ENCODE measurements around the gene SLC22A23. TPM values are rescaled to one million over a fixed set of nuclear protein-coding genes. Genes with fewer than 3 reads are reported as not detected.

Gene SLC22A23
- total RNA-seq, 1 donor from 2014 or later: 0.05 TPM

DNA sequence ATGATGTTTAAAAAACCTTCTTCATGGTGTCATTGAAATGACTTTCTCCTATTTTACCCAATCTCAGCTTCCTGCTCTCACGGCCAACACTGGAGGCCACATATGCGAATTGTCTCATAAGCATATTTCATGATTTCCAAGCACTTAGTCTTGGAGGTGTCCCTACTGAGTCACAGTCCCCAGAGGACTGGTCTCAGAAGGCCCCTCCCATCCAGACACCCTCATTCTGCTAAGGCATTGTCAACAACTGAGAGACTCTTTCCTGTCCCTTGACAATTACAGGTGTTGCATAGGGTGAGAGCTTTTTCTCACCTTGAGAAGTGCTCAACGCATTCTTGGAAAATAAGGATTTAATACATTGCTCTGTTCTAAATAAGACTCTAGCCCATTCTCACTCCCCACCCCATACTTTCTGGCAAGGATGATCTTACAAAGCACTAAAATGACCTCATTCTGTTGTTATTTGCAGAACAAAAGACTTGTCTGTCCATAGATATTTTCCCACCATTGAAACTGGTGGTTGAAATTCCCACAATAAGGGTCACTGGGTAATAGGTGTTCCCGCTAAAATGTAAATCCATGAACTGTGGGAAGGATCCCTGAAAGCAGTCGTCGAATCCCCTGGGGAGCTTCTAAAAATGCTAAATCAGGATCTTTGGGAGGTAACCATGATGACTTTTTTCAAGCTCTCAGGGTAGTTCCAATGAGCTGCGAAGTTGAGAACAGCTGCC lies 32.3 kb upstream of the SLC22A23 start:
- H3K9me3 Mint-ChIP-seq: no peaks in the 10 kb centered on the region
- H3K27me3 Mint-ChIP-seq (ENCODE audit: insufficient read depth): no peaks in the 10 kb centered on the region
- intact Hi-C loops (cut with micrococcal nuclease): no loop called here
- H3K27ac Mint-ChIP-seq: no peak overlapping the region
- H3K36me3 Mint-ChIP-seq (ENCODE audit: low read depth): no peaks in the 10 kb centered on the region
- no peak for DNase-seq (ENCODE audit: low spot score)
- no peaks in the 10 kb centered on the region for H3K4me1 Mint-ChIP-seq (ENCODE audit: low read depth)
- H3K4me3 Mint-ChIP-seq: no peak overlapping the region

GRCh38 chr6:3484946-3485345 lies 28.1 kb upstream of the SLC22A23 start:
- no peak for DNase-seq (ENCODE audit: low spot score)
- no peaks in the 10 kb centered on the region for H3K27me3 Mint-ChIP-seq (ENCODE audit: insufficient read depth)
- intact Hi-C loops (cut with micrococcal nuclease): no loop called here
- H3K9me3 Mint-ChIP-seq: peaks cover 12% of the 10 kb centered on the region
- no peak overlapping the region for H3K4me3 Mint-ChIP-seq
- H3K36me3 Mint-ChIP-seq (ENCODE audit: low read depth): no peaks in the 10 kb centered on the region
- H3K4me1 Mint-ChIP-seq (ENCODE audit: low read depth): no peaks in the 10 kb centered on the region
- H3K27ac Mint-ChIP-seq: no peak overlapping the region

- no peaks in the 10 kb centered on the region for H3K36me3 Mint-ChIP-seq (ENCODE audit: low read depth)
- H3K27me3 Mint-ChIP-seq (ENCODE audit: insufficient read depth): no peaks in the 10 kb centered on the region
- no peaks in the 10 kb centered on the region for H3K4me1 Mint-ChIP-seq (ENCODE audit: low read depth)
- no peak for DNase-seq (ENCODE audit: low spot score)
- H3K4me3 Mint-ChIP-seq: no peak overlapping the region
- peaks cover 15% of the 10 kb centered on the region for H3K9me3 Mint-ChIP-seq
- intact Hi-C loops (cut with micrococcal nuclease): no loop called here
- no peak overlapping the region for H3K27ac Mint-ChIP-seq
Measured at GRCh38 chr6:3484192-3484591, 27.3 kb upstream of the SLC22A23 start.

GRCh38 chr6:3483675-3484074 lies 26.8 kb upstream of the SLC22A23 start:
- peaks cover 15% of the 10 kb centered on the region for H3K9me3 Mint-ChIP-seq
- H3K4me3 Mint-ChIP-seq: no peak overlapping the region
- H3K27ac Mint-ChIP-seq: no peak overlapping the region
- intact Hi-C loops (cut with micrococcal nuclease): no loop called here
- H3K27me3 Mint-ChIP-seq (ENCODE audit: insufficient read depth): no peaks in the 10 kb centered on the region
- no peak for DNase-seq (ENCODE audit: low spot score)
- no peaks in the 10 kb centered on the region for H3K36me3 Mint-ChIP-seq (ENCODE audit: low read depth)
- no peaks in the 10 kb centered on the region for H3K4me1 Mint-ChIP-seq (ENCODE audit: low read depth)

DNA sequence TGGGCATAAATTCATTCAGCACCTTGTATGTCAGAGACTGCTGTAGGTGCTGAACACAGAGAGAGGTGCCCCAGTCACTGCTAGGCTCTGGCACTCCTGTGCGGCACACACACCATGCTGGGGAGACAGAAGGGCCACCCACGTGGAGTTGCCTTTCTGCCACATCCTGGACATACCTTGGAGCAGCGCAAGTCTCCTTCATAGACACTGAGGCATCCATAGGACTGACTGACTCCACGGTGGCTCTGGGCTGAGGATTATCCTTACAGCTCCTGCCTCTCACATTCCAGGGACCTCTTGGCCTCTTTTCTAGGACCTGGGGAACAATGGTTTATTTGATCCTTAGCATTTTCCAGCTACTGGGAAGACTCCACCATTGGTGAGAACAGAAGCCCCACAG lies 26.0 kb upstream of the SLC22A23 start:
- Mint-ChIP-seq H3K4me1 (ENCODE audit: low read depth) (no peaks in the 10 kb centered on the region), H3K27ac (no peak overlapping the region), H3K9me3 (peaks cover 15% of the 10 kb centered on the region), H3K27me3 (ENCODE audit: insufficient read depth) (no peaks in the 10 kb centered on the region), H3K36me3 (ENCODE audit: low read depth) (no peaks in the 10 kb centered on the region), H3K4me3 (no peak overlapping the region)
- DNase-seq (ENCODE audit: low spot score): no peak
- intact Hi-C loops (cut with micrococcal nuclease): no loop called here

GRCh38 chr6:3481640-3482039 lies 24.8 kb upstream of the SLC22A23 start:
- DNase-seq (ENCODE audit: low spot score): no peak
- intact Hi-C loops (cut with micrococcal nuclease): no loop called here
- H3K36me3 Mint-ChIP-seq (ENCODE audit: low read depth): no peaks in the 10 kb centered on the region
- no peaks in the 10 kb centered on the region for H3K4me1 Mint-ChIP-seq (ENCODE audit: low read depth)
- no peak overlapping the region for H3K27ac Mint-ChIP-seq
- H3K27me3 Mint-ChIP-seq (ENCODE audit: insufficient read depth): no peaks in the 10 kb centered on the region
- peaks cover 15% of the 10 kb centered on the region for H3K9me3 Mint-ChIP-seq
- no peak overlapping the region for H3K4me3 Mint-ChIP-seq

DNA sequence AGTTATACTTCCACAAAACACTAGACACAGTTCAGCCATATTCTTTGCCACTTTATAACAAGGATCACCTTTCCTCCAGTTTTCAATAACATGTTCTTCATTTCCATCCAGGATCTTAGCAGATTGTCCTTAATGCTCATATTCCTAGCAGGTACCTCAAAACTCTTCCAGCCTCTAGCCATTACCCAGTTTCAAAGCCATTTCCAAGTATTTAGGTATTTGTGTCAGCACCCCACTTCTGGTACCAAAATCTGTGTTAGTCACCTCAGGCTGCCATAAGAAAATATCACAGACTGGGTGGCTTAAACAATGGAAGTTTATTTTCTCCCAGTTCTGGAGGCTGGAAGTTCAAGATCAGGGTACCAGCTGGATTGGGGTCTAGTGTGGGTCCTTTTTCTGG lies 23.2 kb upstream of the SLC22A23 start:
- Mint-ChIP-seq H3K9me3 (peaks cover 15% of the 10 kb centered on the region), H3K27ac (no peak overlapping the region), H3K4me3 (no peak overlapping the region), H3K36me3 (ENCODE audit: low read depth) (no peaks in the 10 kb centered on the region), H3K4me1 (ENCODE audit: low read depth) (no peaks in the 10 kb centered on the region), H3K27me3 (ENCODE audit: insufficient read depth) (no peaks in the 10 kb centered on the region)
- intact Hi-C loops (cut with micrococcal nuclease): no loop called here
- no peak for DNase-seq (ENCODE audit: low spot score)

DNA sequence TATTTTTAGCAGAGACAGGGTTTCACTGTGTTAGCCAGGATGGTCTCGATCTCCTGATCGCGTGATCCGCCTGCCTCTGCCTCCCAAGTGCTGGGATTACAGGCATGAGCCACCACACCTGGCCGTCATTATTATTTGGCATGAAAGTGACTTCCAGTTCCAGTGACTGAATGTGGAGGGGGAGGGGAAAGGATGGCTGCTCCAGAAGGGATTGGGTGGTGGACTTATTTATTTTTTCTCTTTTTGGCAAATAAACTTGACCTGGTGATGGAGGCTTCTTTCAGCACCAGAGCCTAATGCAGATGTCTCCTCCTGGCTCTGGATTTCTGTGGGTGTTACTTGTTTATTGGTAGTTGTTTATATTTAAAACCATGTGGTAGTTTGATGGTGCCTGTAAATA lies 16.9 kb upstream of the SLC22A23 start:
- Mint-ChIP-seq H3K27ac (no peak overlapping the region), H3K36me3 (ENCODE audit: low read depth) (no peaks in the 10 kb centered on the region), H3K4me3 (no peak overlapping the region), H3K4me1 (ENCODE audit: low read depth) (no peaks in the 10 kb centered on the region), H3K27me3 (ENCODE audit: insufficient read depth) (peaks cover 2% of the 10 kb centered on the region), H3K9me3 (no peaks in the 10 kb centered on the region)
- DNase-seq (ENCODE audit: low spot score): no peak
- intact Hi-C loops (cut with micrococcal nuclease): no loop called here

DNA sequence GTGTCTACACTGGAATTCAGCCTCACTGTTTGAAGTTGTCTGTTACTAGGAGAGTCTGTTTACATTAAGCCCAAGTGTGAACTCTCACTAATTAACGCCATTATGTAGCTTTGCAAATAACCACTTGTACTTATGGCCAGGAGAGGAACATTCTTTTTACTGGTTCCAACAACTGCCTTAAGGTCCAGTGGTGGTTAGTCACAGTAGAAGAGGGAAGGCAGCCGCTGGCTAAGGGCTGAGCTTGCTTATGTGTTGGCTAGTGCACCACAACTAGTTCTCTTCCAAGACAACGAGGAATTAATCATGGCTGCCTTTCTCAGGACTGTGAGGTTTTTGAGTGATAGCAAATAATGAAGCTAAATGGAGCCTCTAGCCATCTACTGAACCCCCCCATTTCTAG lies 14.9 kb upstream of the SLC22A23 start:
- intact Hi-C loops (cut with micrococcal nuclease): no loop called here
- DNase-seq (ENCODE audit: low spot score): no peak
- Mint-ChIP-seq H3K4me1 (ENCODE audit: low read depth) (no peaks in the 10 kb centered on the region), H3K9me3 (no peaks in the 10 kb centered on the region), H3K36me3 (ENCODE audit: low read depth) (no peaks in the 10 kb centered on the region), H3K4me3 (no peak overlapping the region), H3K27me3 (ENCODE audit: insufficient read depth) (peaks cover 7% of the 10 kb centered on the region), H3K27ac (no peak overlapping the region)

DNA sequence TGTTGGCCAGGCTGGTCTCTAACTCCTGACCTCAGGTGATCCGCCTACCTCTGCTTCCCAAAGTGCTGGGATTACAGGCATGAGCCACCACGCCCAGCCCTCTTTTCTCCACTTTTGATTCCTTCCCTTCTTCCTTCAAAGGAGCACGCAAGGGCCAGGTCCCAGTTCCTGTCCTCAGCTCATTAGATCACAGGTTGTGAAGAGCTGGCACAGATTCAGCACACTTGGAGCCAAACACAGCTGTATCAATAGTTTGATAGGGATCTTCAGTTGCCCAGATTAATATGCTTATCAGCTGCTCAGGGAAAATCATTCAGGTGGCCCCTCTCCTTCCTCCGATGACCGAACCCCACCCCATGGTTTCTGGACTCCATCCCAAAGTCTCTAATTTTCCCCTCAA lies 14.4 kb upstream of the SLC22A23 start:
- Mint-ChIP-seq H3K27ac (no peak overlapping the region), H3K4me1 (ENCODE audit: low read depth) (no peaks in the 10 kb centered on the region), H3K27me3 (ENCODE audit: insufficient read depth) (peaks cover 9% of the 10 kb centered on the region), H3K36me3 (ENCODE audit: low read depth) (no peaks in the 10 kb centered on the region), H3K4me3 (no peak overlapping the region), H3K9me3 (no peaks in the 10 kb centered on the region)
- intact Hi-C loops (cut with micrococcal nuclease): no loop called here
- no peak for DNase-seq (ENCODE audit: low spot score)

GRCh38 chr6:3468585-3468984 lies 11.7 kb upstream of the SLC22A23 start:
- Mint-ChIP-seq H3K27me3 (ENCODE audit: insufficient read depth) (peaks cover 9% of the 10 kb centered on the region), H3K4me3 (no peak overlapping the region), H3K4me1 (ENCODE audit: low read depth) (no peaks in the 10 kb centered on the region), H3K27ac (no peak overlapping the region), H3K9me3 (no peaks in the 10 kb centered on the region), H3K36me3 (ENCODE audit: low read depth) (no peaks in the 10 kb centered on the region)
- intact Hi-C loops (cut with micrococcal nuclease): no loop called here
- no peak for DNase-seq (ENCODE audit: low spot score)

DNA sequence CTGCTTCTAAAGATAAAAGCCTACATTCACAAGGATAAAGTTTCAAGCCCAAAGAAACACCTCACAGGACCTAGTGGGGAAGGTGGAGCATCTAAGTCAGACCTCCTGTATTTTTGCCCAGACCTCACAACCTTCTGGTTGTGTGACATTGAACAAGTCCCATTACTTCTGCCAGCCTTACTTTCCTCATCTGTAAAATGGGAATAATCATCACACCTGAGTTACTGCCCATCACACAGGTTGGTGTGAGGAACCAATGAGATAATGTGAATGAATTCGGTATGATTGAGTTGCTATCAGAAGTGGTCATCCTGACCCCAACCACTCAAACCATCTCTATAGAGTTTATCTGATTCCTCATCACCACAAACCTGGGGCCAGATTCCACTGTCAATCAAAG lies 11.1 kb upstream of the SLC22A23 start:
- no peak overlapping the region for H3K27ac Mint-ChIP-seq
- H3K9me3 Mint-ChIP-seq: no peaks in the 10 kb centered on the region
- peaks cover 8% of the 10 kb centered on the region for H3K27me3 Mint-ChIP-seq (ENCODE audit: insufficient read depth)
- H3K36me3 Mint-ChIP-seq (ENCODE audit: low read depth): no peaks in the 10 kb centered on the region
- intact Hi-C loops (cut with micrococcal nuclease): no loop called here
- no peaks in the 10 kb centered on the region for H3K4me1 Mint-ChIP-seq (ENCODE audit: low read depth)
- DNase-seq (ENCODE audit: low spot score): no peak
- no peak overlapping the region for H3K4me3 Mint-ChIP-seq

DNA sequence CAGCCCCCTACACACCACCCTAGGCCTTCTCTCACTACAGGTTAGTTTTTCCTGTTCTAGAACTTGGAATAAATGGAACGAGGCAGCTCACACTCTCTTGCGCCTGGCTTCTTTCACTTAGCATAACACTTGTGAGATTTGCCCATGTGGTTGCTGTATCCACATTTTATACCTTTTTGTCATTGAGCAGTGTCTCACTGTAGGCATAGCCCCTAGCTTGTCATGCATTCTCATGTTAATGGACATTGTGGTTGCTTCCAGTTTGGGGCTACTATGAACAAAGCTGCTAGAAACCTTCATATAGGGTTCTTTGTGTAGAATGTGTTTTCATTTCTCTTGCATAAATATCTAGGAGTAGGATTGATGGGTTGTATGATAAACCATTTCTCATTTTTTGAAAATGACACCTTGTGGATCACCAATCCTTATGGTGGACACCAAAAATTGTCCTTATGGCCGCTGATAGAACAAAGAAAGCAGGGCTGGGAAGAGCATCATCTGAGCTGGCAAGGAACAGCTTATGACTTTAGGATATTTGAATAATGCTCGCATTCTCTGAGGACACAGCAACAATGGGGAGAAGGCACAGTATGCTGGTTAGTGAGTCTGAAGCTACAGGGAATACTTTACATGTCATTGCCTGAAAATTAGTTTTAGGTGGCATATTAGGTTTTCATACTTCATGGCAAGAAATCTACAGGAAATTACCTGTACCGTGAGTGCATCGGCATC lies 9.8 kb upstream of the SLC22A23 start:
- H3K36me3 Mint-ChIP-seq (ENCODE audit: low read depth): no peaks in the 10 kb centered on the region
- H3K27ac Mint-ChIP-seq: no peak overlapping the region
- peaks cover 15% of the 10 kb centered on the region for H3K27me3 Mint-ChIP-seq (ENCODE audit: insufficient read depth)
- intact Hi-C loops (cut with micrococcal nuclease): no loop called here
- no peaks in the 10 kb centered on the region for H3K4me1 Mint-ChIP-seq (ENCODE audit: low read depth)
- DNase-seq (ENCODE audit: low spot score): no peak
- H3K4me3 Mint-ChIP-seq: no peak overlapping the region
- H3K9me3 Mint-ChIP-seq: no peaks in the 10 kb centered on the region
